Loucy (cell line): Measurements from ENCODE around the gene CCDC146.

Experiments
- EZH2phosphoT487 ChIP-seq: fragments of 200-600 bp; IDR thresholded peaks from 2 replicates; pipeline ENCODE4 v1.6.1; 2018; ENCODE audit warnings: antibody characterized with exemption, mild to moderate bottlenecking, moderate library complexity, borderline replicate concordance
- TF ChIP-seq, protein P1 (sequence below): fragments of 200-600 bp; sonication (generic); conservative IDR thresholded peaks from 2 replicates; pipeline ENCODE4 v1.5.1; 2014; ENCODE audit warnings: mild to moderate bottlenecking, antibody characterized with exemption, low read length

DNA sequence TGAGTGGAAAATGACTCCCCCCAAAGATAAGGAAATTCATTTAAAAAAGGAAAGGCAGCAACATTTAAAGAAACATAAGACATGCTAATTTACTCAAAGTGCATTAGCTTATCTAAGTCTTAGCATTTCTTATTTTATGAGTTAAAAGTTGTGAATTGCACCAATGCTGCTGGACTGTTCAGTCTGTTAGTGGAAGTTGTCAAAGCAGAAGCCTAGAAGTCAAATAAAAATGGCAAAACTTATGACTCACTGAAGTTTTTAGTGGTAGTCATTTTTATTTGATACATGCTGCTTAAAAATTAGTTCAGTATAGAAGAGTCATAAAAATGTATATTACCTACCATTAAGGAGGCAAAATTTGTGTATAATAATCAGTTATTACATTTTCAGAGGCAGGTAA is 168.0 kb downstream of the CCDC146 start:
- TF ChIP-seq, protein P1, sequence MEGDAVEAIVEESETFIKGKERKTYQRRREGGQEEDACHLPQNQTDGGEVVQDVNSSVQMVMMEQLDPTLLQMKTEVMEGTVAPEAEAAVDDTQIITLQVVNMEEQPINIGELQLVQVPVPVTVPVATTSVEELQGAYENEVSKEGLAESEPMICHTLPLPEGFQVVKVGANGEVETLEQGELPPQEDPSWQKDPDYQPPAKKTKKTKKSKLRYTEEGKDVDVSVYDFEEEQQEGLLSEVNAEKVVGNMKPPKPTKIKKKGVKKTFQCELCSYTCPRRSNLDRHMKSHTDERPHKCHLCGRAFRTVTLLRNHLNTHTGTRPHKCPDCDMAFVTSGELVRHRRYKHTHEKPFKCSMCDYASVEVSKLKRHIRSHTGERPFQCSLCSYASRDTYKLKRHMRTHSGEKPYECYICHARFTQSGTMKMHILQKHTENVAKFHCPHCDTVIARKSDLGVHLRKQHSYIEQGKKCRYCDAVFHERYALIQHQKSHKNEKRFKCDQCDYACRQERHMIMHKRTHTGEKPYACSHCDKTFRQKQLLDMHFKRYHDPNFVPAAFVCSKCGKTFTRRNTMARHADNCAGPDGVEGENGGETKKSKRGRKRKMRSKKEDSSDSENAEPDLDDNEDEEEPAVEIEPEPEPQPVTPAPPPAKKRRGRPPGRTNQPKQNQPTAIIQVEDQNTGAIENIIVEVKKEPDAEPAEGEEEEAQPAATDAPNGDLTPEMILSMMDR = no peak
- no peak for TF ChIP-seq EZH2phosphoT487
